Globus pallidus (tissue), 1 donor: ENCODE results near the gene CEP41.
"Not testable (repeated sequence)": the region's sequence is repeated elsewhere in the genome, so short reads cannot be mapped to it uniquely, and the experiment has no call there.

Experiments
- DNase-seq: peaks from one replicate; pipeline ENCODE4 v3.0.0-alpha.2; 2015; ENCODE audit warnings: low spot score

Gene CEP41

GRCh38 chr7:130387628-130388403, 53.0 kb downstream of the CEP41 start:
- DNase-seq: no peak

DNA sequence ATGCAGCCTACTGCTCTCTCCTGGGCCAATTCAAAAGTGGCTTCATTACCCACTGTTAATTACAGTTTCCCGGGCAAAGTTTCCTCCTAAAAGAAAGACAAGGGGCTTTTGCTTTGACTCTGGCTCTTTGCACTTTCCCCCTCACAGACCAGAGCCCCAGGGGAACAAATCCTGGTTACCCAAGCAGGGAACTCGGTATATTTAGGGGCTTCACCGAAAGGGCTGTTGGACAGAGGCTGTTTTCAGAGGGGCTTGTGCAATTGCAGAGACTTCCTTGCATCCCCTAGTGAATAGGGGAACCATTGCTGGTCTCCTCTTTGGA, 53.5 kb downstream of the CEP41 start:
- no peak for DNase-seq

GRCh38 chr7:130386876-130387275, 53.9 kb downstream of the CEP41 start:
- no peak for DNase-seq

DNA sequence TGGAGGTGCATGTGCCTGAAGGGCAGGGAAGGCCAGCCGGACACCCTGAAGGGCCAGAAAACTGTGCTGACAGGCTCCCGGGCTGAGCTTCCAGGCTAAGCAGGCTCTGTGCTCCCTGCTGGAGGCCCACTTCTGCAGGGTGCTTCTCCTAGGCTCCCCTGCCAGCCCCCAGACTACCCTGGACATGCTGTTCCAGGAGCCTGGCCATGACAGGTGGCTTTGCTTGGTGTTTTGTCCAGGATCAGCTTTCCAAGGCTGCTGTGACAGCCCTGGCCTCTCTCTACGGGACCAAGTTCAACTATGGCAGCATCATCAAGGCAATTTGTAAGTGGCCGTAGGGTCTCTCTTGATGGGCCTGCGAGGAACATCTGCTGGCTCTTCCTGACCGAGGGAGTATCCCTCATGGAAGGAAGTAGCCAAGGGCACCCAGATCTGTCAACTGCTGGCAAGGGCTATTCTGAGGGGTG, 55.2 kb downstream of the CEP41 start:
- DNase-seq: no peak

DNA sequence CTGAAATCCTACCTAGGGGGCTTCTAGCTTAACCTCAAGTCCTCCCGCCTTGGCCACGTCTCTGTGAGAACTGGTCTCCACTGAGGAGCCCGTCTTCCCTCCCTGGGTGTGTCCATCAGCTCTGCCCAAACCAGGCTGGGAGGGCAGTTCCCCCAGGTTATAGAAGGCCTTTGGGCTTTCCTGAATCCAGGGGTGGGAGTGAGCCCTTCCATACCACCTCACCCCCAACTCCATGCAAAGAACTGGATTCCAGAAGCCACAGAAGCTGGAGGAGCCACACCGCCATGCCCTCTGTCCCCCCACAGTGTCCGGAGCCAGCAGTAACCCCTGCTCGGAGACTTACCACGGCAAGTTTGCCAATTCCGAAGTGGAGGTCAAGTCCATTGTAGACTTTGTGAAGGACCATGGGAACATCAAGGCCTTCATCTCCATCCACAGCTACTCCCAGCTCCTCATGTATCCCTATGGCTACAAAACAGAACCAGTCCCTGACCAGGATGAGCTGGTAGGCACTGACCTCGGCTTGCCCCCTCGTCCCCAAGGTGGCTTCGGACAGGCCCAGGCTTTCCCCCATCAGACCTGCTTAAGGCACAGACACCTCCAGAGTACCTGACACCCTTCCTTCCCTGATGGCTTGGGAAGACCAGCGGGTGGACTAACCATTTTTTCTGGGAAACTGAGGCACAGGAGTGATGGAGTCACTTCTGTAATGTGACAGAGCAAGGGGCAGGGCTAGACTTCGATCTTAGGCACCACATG, 55.8 kb downstream of the CEP41 start:
- DNase-seq: no peak

GRCh38 chr7:130384371-130384801, 56.4 kb downstream of the CEP41 start:
- DNase-seq: no peak

DNA sequence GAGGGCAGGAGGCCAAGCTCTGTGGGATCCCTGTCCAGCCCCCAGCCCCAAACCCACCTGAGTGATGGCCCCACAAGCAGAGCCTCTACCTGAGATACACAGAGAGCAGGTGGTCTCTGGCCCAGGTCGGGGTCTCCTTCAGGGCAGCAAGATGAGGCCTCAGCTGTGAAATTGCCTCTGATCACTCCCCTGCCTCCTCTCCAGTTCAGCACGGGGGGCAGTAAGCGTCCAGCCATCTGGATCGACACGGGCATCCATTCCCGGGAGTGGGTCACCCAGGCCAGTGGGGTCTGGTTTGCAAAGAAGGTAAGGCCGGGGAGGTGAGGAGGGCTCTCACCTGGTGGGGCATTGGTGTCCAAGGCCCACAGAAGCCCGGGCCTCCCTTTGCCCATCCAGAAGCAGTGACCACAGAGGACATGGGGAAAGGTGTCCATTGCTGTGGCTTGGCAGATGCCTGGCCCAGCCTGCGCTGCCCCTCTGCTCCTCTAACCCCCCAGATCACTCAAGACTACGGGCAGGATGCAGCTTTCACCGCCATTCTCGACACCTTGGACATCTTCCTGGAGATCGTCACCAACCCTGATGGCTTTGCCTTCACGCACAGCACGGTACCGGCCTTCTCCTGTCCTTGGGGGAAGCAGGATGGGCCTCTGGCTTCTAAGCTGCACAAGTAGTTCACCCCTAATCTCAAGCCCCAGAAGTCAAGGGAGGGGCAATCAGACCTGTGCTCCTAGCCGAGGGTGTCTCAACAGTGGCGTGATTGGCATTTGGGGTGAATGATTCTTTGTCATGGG, 57.4 kb downstream of the CEP41 start:
- no peak for DNase-seq

- DNase-seq: no peak
Observed at GRCh38 chr7:130381468-130382312, 59.1 kb downstream of the CEP41 start.

GRCh38 chr7:130380861-130381455, 59.9 kb downstream of the CEP41 start:
- no peak for DNase-seq

DNA sequence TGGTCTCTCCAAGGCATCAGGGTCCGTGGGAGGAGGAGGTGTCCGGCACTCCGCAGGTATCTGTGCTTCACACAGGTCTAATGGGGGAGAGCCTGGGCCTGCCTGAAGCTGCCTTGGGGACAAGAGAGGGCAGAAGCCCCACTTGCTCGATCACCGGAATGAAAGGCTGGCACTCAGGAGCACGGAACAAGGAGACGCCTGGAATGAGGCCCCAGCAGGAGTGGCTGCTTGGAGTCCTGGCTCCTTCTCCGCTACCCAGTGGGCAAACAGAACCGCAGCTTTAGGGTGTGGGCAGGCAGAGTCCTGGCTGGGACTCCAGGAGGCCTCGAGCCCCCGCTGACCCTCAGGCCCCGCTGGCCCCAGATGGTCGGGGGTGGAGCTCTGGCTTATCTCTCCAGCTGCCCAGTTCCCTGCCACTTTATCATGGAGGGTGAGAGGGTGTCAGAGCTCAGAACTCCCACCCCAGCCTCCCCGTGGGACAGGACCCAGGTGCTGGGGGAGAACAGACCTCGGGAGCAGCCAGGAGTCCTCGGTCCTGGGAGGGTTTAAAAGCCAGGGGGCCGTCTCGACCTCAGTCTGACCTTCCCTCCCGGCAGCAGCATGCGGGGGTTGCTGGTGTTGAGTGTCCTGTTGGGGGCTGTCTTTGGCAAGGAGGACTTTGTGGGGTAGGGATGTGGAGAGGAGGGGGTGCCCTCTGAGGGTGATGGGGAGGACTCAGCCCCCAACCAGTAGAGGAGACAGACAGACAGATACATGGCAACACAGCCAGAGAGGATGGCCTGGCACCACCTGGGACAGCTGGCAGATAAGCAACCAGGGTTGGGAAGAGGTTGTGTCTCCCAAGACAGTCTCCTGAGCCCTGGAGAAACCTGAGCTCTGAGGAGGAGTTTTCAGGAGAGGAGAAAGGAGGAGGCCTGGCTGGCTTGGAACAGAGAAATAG, 60.6 kb downstream of the CEP41 start, which contains the start of gene CPA1:
TSS of gene CPA1 (plus strand) at position 574 of the 940 bp plus-strand sequence. CDS start at position 601, 27 bp downstream.
- DNase-seq: no peak

GRCh38 chr7:130379532-130379920, 61.3 kb downstream of the CEP41 start:
- no peak for DNase-seq

DNA sequence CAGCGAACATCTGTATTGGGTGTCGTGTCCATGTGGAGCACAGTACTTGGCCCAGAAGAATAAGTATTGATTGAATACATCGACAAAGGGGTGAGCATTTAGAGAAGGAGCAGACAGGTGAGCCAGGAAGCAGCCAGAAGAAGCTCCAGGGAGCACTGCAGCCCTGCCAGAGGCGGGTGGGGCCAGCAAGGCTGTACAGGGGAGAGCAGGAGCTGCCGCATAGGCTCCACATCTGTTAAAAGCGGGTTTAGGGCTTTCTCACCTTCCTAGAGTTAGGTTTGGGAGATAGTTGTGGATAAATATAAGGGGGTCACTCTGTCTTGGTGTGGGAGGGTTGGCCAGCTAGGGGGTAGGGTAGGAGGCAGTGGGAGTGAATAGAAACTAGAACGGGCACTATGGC, 61.8 kb downstream of the CEP41 start:
- DNase-seq: no peak

DNA sequence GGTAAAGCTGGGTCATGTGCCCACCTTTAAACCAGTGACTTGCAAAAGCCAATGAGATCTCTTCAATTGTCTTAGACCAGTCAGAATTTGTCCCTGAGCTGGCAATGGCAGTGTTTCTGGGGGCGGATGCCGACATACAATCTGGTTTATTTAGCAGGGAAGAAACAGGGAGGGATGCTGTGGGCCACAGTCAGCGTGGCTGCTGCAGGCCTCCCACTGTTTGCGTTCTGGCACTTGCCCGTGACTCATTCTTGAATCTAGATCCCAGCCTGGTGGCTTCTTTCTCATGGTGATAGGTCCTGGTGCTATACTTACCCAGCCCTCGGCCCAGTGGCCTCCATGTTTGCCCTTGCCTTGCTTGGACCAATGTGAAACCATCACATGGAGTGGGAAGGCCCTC, 63.6 kb downstream of the CEP41 start:
- no peak for DNase-seq

GRCh38 chr7:130376461-130376860, 64.4 kb downstream of the CEP41 start:
- not testable (repeated sequence) for DNase-seq

- no peak for DNase-seq
Observed at GRCh38 chr7:130374507-130374906, 66.3 kb downstream of the CEP41 start.

DNA sequence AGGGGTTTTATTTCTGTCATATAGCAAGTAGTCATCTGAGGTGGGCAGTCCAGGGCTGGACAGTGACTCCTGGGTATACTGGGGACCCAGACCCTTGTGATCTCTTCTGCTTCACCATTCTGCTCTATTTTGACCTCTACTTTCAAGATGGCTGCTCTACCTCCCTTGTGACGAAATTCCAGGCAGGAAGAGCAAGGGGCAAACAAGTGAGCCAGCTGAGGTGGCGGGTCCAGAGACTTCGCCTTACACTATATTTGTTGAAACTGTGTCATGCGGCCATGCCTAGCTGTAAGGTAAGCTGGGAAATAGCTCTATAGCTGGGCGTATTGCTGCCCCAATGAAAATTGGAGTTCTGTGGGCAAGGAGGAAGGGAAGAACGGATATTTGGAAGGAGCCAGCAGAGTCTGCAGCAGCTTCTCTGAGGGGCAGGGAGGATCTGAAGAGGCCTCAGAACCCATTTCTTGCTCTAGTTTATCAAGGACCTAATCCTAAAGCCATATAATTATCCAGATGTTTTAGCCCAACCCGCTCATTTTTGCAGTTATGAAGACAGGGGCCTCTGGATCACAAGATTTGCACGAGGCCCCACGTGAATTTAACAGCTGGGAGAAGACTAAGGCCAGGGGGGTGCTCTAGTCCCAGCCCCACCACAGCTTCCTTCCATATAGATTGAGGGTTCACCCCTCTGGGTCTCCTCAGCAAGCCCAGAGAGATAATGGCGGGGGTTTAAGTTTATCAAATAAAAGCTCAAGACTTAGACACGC, 68.2 kb downstream of the CEP41 start:
- DNase-seq: no peak

DNA sequence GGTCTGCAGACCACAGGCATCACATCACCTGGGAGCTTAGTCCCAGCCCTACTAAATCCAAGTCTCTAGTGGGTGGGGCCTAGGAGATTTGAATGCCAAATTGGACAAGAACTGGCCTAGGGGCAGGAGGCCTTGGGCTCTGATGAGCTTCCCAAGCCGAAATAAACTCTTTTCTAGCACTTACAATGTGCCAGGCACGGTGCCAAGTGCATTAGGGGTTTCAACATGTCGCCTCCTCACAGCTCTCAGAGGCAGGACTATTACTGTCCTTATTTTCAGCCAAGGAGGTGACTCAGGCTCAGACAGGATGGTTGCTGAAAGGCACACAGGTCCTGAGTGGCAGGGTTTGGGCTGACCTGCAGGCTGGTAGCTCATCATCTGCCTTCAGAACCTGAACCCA, 69.8 kb downstream of the CEP41 start:
- DNase-seq: no peak

GRCh38 chr7:130369831-130370550, 70.8 kb downstream of the CEP41 start:
- DNase-seq: no peak
